Midbrain (tissue), 1 donor: ENCODE results near the gene NARS2.
"Not testable (repeated sequence)": the region's sequence is repeated elsewhere in the genome, so short reads cannot be mapped to it uniquely, and the experiment has no call there.

ENCODE experiments used
- DNase-seq: peaks from one replicate; lab custom pipeline; 2025; lab: John Stamatoyannopoulos, UW

Gene NARS2

GRCh38 chr11:78478536-78478935 is 96.1 kb downstream of the NARS2 start:
- DNase-seq, result no peak

DNA sequence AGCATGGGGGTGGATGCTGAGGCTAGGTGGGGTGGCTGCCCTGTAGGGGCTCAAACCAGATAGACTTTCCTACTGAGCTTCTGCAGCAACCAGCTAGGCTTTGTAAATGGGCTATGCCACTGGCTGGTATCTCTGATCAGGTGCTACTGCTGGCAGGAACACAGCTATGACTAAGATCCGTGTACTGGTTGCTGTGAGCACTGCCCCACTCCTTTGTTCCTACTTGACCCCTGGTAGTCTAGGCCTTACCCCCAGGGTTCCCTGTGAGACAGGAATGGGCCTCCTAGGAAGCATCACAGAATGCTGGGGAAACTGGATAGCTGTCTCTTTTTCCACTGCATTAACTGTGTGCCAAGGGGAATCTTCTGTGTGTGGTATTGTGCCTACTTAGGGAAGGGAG is 98.6 kb downstream of the NARS2 start:
- DNase-seq, result no peak

- DNase-seq, result no peak
Measured at GRCh38 chr11:78474451-78474850, 100.2 kb downstream of the NARS2 start.

GRCh38 chr11:78472905-78473304 is 101.8 kb downstream of the NARS2 start:
- no peak for DNase-seq

GRCh38 chr11:78472382-78472781 is 102.3 kb downstream of the NARS2 start:
- DNase-seq, result no peak

DNA sequence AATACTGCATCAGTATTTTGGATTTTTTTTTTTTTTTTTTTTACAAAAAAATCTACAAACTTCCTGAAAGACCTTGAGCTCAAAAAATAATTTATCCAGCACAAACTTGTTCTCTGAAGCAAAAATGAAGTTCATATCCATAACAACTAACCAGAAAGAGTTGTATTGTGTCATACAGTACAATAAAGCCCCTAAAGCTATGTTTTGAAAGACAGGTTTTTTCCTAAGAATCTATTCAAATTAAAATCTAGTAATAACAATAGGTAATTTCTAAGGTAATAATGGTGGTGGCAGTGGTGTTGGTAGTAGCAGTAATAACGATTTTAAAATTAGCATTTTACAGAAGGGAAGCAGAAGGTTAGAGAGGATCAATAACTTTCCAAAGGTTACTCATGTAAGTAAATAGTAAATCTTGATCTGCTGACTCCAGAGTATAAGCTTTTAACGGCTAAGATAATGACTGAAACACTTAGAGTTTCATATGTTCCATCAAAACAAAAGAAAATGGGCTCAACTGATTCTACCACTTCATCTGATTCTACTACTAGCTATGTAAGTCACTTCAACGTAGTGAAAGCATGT is 103.7 kb downstream of the NARS2 start:
- DNase-seq, result no peak

GRCh38 chr11:78469896-78470295 is 104.8 kb downstream of the NARS2 start:
- DNase-seq, result no peak

DNA sequence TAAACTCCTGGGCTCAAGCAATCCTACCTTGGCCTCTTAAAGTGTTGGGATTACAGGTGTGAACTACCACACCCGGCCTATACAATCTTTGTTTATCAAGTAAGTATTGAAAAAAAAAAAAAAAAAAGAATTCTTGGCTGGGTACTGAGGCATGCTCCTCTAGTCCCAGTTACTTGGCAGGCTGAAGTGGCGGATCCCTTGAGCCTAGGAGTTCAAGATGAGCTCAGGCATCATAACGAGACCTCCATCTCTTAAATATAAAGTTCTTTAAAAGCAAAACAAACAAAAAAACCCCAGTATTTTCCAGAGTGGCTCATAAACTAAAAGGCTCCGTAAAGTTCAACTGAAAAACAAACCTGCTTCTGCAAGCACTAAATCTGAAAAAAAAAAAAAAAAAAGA is 106.7 kb downstream of the NARS2 start:
- no peak for DNase-seq

DNA sequence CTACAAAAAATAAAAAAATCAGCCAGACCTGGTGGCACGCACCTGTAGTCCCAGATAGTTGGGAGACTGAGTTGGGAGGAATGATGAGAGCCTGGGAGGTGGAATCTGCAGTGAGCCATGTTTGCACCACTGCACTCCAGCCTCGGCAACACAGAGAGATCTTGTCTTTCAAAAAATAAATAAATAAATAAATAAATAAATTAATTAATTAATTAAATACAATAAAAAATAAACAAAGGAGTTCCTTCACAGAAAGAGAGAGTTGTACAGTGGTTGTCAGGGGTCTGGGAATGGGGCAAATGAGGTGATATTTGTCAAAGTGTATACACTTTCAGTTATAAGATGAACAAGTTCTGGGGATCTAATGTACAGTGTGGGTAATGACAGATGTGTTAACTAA is 107.3 kb downstream of the NARS2 start:
- no peak for DNase-seq

DNA sequence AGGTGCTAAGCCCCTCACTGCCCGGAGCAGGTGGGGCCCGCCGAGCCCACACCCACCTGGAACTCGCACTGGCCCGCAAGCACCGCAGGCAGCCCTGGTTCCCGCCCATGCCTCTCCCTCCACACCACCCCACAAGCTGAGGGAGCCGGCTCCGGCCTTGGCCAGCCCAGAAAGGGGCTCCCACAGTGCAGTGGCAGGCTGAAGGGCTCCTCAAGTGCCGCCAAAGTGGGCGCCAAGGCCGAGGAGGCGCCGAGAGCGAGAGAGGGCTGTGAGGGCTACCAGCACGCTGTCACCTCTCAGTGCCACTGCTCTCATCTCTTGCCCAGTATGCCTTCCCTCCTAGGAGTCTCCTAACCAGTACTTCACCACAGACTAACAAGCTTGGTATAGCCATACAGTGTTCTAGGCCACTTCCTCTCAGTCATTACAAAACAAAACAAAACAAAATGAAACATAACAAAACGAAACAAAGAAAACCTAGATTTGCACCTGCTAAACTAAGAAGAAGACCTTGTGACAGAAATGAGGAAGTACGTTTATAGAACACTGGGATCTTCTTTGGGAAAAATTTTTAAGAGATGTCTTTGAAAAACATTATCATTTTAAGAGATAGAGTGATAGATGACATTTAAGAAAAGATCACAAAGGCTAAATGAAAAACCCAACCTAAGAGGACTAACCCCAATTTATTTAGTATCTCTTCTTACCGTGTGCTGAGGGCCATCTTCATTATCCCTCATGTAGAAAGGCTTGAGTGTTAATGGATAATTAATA is 109.3 kb downstream of the NARS2 start:
- no peak for DNase-seq

DNA sequence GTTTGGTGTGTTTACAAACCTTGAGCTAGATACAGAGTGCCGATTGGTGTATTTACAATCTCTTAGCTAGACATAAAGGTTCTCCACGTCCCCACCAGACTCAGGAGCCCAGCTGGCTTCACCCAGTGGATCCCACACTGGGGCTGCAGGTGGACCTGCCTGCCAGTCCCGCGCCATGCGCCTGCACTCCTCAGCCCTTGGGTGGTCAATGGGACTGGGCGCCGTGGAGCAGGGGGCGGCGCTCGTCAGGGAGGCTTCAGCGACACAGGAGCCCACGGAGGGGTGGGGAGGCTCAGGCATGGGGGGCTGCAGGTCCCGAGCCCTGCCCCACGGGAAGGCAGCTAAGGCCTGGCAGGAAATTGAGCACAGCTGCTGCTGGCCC is 109.9 kb downstream of the NARS2 start:
- not testable (repeated sequence) for DNase-seq

- DNase-seq, result no peak
Measured at GRCh38 chr11:78460471-78460870, 114.2 kb downstream of the NARS2 start.

DNA sequence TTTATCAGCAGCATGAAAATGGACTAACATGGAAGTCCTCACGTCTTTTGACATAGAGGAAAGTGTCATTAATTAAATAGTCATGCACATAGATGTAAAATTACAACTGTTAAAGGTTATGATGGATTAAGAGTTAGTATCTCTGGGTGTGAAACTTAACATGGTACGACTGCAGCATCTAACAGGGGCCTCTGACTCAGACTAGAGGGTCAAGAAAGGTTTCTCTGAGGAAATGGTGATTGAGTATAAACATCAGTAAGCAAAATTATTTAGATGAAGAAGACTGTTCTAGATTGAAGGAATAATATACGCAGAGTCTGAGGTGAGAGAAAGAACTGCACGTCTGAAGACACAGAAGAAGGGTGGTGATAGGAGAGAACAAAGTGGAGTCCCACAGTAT is 114.9 kb downstream of the NARS2 start:
- no peak for DNase-seq

DNA sequence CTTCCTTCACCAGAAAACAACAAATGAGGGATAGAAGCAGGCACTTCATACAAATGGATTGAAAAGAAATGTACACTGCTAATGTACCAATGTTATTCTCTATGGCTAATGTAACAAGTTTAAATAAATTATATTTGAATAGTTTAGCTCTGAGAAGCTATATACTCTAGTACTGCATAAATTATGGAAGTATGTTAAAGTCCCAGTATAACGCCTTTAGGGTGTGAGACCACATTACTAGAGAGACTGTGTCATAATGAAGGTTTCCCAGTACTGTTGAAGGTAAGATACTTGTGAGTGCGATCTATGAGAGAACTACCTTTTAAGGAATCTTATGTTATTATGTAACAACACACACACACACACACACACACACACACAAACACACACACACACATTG is 117.2 kb downstream of the NARS2 start:
- DNase-seq, result no peak

DNA sequence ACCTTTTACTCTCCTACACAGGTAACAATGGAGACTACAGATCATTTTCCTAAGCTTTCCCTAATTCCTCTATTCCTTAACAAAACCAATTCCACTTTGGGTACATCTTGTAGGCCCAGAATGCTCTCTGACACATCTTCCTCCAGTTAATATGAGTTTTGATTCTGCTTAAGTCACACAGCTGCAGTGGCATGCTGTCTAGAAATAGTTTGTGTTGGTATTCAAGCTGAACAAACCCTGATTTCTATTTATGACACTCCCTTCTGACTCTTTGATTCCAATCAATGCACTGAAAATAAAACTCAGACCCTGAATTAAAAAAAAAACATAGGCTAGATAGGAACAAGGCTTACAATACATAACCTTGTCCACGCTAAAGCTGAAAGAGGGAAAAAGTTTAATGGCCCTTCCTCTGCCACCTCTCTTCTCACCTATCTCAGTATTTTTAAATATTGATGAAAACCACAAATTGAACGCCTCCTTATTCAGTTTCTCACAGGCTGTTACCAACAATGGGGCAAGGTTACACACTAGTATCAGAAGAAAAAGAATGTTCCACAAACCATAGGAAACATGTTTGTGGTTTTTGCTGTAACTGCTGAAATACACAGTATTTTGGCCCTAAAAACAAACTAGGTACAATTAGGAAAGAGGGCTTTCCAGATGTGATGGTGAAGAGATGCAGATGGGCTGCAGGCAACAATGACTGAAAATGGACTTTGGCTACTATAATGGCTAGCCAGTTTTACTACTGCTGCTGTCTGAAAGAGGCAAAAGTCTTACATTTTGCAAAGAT is 121.3 kb downstream of the NARS2 start:
- no peak for DNase-seq

- DNase-seq, result no peak
Measured at GRCh38 chr11:78451371-78452150, 123.1 kb downstream of the NARS2 start.

- DNase-seq, result no peak
Measured at GRCh38 chr11:78450866-78451265, 123.8 kb downstream of the NARS2 start.

- DNase-seq, result no peak
Measured at GRCh38 chr11:78449866-78450265, 124.8 kb downstream of the NARS2 start.

- no peak for DNase-seq
Measured at GRCh38 chr11:78446210-78446609, 128.5 kb downstream of the NARS2 start.

GRCh38 chr11:78444726-78445125 is 129.9 kb downstream of the NARS2 start:
- DNase-seq, result no peak

DNA sequence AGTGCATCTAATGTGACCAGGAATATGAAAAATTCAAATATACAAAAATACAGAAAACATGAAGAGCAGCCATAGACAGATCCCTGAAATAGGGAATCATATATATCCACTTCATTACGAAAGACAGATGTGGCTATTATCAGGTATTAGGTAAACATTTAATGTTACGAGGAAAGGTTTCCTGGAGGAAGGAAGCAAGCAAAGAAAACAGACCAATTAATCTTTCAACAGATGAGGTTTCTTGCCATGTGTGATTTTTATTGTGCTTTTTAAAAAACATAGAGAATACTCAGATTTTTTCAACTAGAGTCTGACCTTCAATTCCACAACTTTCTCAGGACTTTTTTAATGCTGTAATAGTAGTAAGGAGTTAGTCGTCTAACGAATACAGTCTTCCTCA is 132.7 kb downstream of the NARS2 start:
- DNase-seq, result no peak

DNA sequence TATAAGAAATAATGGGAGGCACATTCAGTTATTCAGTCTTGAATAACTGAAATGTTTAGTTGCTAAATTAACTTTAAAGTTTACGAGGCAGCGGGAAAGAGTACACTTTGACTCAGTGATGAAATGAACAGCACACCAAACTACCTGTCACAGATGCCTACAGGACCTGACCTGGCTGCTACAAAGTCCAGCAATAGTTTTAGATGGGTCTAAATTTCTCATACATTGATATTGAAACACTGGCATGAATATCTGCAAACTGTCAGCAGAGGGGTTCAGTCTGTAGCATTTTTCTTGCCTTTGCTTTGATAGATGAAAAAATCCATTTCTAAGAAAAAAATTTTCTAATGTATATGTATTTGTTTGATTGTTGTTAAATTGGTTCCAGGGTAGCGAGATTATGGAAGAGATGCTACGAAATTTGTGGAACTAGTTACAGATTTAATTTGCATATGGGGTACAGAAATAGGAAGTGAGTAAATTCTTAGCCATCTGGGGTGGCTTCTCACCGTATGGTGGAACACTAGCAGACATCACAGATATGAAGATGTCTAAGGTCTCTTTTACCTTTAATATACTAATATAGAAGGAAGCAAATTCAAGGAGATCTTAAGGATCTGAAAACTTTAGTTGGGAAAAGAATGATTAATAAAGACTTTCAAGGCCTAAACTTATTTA is 136.2 kb downstream of the NARS2 start:
- no peak for DNase-seq
